HG03045 (cell line): ENCODE measurements around the gene NFIA.

ENCODE experiments used
- ATAC-seq: cut with Tn5 transposase; IDR thresholded peaks from one replicate; pipeline ENCODE4 v1.9.1; 2021; ENCODE audit warnings: mild to moderate bottlenecking, moderate library complexity; ENCODE audit not compliant: unreplicated experiment

NFIA gene

DNA sequence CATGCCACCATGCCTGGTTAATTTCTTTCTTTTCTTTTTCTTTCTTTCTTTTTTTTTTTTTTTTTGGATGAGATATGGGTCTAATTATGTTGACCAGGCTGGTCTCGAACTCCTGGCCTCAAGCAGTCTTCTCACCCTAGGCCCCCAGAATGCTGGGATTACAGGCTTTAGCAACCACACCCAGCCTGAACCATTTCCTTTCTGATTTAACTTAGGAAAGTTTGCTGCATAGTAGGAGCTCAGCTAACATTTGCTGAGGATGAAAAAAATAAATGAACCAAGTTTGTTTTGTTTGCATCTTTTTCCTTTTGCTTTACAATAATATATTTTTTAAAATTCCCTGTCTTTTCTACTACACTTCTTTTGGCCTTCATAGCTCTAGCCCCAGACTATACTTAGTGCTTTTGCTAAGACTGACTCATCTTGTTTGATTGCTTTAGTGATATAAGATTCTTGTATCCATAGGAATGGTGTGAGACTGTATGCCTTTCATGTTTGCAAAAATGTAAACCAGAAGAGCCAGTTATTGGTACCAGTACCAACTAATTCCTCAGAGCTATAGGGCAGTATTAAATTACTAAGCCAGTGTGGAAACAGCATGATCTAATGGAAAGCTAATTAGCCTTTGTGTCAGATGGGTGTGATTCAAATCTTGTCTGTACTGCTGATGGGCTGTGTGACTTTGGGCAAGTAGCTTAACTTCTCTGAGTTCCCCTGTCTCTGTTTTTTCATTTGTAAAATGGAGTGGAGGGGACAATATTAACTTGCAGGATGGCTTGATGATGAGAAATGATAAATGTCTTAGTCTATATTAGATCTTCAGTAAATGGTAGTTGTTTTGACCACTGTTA, 66.9 kb downstream of the NFIA start:
- no peak for ATAC-seq

DNA sequence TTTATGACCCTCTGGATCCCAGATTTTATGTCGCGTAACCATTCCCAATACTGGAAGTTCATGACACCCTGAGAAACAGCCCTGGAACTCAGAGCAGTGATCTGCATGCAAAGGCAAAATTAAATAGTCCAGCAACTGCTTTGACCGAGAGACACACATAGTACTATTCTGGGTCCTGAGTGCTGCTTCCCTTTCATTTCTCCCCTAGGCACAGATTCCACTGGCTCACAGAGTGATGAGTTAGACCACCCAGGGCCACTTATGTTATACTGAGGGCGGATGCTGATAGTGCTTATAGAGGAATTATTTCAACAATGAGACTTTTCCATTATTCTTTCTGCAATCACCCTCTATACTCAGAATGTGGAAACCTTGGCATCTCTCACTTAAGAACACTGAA, 69.2 kb downstream of the NFIA start:
- ATAC-seq = no peak

DNA sequence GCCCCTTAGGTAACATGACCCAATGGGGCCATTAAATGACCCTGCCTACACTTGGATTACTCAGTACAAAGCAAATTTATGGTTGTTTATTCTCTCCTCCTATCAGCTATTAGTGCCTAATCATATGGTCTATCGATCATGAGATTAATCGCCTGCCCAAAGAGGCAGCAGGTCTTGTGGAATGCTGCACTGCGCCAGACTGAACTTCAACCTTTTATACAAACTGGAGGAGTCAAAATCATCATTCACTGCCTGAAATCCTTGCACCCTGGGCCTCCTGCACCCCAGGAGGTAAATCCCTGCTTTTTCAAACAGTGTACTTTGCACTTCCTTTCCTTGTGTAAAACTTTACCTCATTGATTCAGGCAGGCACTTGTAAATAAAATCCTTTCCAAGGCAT, 69.7 kb downstream of the NFIA start:
- ATAC-seq = no peak

DNA sequence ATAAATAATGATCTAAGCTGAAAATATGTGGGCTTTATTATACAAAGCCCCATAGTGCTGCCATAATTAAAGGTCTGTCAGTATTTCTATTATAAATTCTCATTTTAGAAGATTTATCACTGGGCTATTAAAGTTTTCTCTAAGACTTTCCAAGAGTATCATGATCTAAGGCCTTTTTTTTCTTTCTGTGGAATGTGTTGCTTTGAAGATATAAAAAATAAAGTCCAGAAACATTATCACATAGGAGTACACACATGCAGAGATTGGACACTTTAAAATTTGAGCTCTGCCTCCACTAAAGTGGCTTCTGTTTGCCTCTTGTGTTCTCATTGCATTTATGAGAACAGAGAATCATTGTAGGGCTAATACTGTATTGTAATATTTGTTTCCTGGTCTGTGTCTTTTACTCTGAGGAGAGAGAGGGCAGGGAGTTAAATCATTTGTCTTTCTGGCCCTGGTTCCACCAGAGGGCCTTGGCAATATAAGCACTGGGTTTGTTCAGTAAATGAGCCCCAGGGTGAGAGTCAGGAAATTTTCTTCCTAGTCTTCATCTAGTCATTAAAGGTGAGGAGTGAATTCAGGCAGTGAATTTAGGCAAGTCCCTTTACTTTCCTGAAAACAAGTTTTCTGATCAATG, 70.2 kb downstream of the NFIA start:
- ATAC-seq = no peak

DNA sequence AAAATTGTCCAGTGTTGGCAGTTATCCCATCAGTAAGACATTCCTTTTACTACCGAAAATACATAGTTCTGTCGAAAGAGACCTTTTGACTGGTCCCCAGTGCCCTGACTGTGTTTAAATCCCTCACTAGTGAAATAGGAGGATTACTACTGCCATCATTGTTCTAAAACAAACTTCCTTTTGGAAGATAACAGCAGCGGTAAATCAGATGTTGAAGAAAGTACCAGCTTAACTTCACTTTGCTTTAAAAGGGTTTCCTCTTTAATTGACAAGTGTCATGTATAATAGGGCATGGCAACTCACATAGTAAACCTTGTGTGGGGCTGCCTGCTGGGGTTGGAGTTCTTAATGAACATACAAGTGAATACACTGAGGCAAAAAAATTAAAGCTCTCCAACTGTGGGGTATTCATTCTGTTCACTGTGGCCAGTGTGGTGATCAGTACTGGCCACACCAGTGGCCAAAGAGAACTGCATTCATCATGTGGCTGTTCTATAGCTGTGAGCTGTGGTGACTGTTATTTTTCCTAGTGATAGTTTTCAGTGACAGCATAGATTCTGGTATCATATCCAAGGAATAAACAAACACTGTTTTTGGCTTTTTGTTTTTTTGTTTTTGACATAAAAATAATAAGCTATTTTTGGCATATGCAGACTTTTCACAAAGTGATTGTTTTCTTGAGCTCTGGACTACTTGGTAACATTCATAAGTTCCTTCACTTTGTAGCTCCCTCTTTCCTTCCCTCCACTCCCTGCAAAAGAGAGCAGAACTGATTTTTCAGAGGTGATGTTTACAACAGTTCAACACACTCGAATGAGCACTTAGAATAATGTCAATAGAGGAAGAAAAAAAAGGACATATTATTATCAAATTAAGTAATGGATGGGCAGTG, 74.5 kb downstream of the NFIA start:
- ATAC-seq = no peak

DNA sequence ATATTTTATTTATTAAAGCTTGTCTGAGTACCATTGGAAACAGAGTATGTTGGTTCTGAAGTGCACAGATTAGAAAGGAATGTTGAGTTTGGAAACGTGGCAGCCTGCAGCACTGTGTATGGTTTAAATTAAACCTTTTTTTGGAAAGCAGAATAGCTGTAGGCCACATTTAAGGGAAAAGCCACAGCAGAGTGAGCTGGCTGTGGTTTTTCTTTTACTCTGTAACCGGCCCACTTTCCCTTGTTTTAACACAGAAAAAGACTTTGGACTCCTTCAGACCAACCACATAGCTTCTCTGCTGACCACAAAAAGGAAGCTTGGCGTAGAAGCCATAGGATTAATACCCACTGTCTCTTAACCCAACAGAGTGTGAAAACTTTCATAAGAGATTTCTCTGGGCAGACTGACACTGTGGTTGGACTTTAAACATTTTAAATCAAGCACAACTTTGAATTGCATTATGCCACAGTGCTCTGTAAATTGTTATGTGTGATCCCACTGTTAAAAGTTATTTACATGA, 75.2 kb downstream of the NFIA start:
- no peak for ATAC-seq

DNA sequence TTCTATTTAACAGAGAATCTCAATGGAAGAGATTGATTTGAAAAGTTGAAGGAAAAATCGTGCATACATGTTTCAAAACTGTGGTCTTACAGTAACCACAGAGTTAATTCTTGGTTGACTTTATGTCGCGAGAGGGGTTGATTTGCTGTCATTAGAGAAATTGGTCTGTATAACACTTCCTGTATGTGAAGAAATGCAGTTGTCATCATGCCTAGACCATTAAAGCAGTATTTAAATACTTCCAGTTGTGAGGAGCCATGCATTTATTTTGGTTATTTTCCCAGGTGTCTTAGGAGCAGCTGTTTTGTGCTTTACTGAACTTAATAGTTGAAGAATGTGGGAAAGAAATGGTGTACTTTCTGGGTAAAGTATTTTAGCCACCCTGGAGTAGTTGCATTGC, 76.2 kb downstream of the NFIA start:
- no peak for ATAC-seq

DNA sequence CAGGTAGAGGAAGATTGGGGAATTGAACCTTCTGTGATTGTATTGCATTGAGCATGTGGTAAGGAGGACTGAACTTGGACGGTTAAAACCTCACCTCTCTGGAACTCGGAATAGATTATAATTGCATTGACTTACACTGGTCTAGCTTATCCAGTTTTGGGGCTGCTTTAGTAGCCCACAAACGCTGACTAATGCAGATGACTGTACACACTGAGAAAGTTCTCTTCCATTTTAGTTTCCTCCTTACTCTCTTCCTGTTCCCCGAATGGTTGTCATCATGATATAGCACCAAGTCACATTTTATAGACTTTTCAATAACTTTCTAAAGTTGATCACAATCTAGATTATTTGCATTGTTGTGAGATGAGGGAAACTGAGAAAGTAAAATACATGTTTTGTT, 78.2 kb downstream of the NFIA start:
- no peak for ATAC-seq

DNA sequence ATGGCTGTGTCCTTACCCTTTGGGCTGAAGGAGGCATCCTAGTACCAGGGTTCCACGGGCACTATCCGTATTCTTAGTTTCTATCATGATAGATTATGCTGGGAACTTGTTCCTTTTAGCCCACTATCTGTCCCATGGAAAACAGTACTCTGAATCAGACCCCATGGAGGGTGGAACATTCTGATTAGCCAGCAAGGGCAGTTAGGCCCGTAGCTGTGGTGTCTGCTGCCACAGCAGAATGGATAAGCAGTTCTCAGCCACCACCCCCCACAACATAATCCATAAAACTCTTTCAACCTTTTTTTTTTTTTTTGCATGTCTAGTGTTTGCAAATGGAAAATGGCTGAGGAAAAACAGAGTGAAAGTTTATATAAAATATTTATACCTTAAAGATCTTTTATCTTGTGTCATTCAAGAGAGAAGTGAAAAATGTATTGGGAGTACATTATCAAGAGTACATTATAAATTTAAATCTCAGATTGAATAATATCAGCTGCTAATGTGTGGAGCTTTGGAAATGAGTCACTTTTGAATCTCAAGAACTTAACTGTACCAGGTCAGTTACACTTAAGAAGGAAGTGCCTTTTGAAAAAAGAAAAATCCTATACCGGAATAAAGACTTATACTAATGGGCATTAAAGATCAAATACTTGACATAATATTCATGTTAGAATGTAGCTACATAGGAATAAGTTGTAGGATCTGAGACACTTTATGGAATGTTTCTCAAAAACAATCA, 80.3 kb downstream of the NFIA start:
- no peak for ATAC-seq

DNA sequence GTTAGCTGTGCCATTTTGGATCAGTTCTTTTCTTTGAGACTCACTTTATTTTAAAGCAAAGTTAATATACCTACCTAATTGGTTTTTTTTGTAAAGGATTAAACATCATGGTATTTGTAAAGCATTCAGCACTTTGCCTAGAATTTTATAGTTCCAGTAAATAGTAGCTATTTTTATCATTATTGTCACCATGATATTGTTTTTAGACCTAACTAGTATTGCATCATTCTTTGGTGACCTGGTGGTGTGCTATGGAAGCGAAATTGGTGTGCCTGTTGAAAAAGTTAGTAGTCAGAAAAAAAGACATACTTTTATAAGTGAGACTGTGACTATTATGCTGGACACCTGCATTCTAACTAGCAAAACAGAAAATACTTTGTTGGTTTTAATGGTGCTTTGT, 81.0 kb downstream of the NFIA start:
- ATAC-seq = no peak

DNA sequence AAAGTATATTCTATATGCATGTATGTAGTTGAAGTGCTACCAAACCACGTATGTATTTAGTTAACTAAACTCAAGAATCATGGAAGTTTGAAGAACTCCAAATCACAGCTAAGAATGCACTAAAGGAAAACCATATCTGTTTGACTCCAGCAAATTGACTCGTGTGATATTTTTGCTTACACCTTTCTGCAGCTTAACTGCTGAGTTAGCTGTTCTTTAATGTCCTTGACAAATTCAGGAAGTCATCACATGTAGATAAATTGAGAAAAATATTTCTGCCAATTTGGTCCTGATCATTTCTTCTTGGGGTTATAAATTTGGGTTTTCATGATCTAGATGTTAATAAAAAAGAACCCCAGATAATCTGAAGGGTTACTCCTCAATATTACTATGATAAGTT, 83.0 kb downstream of the NFIA start:
- no peak for ATAC-seq

DNA sequence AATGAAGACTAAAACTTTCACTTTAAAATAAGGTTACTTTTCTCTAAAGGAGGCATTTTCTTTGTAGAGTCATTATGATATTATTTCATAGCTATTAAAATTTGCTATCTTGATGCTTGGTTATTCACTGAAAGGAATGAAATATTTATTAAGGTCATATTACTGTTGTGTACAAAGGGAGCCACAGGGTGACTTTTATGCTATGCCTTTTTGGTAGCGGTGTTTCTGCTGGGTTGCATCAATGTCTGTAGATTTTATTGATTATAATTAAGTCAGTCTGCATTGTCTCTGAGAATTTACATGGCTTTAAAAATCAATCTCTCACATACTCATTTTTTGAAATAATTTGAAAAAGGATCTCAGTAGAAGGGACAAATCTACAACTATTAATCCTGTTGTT, 84.9 kb downstream of the NFIA start:
- ATAC-seq = no peak

DNA sequence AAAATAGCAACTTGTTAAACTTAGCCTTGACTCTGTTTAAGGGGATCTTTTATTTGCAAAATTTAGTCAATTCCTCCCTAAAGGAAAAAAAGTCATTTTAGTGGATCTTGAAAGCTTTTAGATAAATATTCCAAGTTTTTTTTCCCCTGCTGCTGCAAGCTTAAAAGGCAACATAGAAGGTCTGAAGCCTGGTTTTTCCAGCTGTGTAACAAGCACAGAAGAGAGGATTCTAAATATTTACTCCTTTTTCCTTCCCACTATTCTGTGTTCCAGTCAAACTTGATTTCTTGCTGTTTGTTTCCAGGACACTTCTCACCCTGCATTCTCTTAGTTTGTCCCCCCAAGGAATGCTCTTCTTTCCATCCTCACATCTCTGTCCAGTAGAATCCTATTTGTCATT, 86.7 kb downstream of the NFIA start:
- no peak for ATAC-seq

DNA sequence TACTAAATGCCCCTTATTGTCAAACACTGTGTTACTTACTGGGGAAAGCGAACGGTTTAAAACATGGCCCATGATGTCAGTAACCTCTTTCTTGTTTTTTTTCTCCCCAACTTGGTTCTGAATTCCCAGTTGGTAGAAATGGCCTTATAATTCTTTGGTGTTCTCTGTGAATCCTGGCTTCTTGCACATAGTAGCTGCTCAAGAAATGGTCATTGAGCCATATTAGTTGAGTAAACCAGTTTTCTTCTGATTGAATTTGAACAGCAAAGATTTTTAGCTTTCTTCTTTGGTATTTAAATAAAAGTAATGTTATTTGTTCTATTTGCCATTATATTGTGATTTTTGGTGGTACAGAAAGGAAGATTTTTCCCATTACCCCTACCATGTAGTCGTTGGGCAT, 87.3 kb downstream of the NFIA start:
- ATAC-seq = no peak

DNA sequence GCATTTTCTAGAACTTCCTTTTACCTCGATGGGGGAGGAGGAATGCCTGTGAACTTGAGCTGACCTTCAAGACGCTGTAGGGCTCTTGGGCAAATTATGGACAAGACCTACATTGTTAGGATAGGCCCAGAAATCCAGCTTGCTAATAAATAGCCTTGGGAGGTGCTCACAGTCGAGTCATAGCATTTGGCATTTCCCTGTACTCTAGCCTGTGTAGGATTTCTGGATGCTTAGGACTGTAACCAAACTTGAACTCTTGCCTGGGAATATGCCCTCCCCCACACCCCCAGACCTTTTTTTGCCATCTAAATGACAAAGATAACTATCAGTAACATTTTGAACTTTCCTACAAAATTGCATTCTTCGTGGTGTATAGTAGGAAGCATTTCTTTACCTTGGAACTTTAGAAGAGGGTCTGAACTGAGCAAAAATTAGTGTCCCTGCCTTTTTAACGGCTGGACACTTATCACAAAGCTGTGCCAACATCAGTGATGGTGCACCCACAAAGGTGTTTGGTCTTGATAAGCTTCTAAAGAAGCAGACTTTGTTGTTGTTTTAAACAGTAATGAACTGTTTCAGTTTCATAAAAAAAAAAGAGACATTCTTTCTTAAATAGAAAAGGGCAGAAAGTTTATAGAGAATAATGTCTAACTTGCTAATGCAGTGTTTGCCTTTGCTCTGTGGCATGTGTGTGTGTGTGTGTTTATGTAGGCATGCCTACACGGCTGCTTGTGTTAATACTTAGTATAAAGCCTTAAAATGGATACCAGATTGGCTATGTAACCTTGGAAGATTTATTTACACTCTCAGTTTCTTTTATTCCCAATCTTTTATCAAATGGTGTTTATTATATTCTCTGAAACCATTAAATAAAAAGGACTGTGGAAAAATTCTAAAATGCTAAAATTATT, 88.2 kb downstream of the NFIA start:
- ATAC-seq = no peak

DNA sequence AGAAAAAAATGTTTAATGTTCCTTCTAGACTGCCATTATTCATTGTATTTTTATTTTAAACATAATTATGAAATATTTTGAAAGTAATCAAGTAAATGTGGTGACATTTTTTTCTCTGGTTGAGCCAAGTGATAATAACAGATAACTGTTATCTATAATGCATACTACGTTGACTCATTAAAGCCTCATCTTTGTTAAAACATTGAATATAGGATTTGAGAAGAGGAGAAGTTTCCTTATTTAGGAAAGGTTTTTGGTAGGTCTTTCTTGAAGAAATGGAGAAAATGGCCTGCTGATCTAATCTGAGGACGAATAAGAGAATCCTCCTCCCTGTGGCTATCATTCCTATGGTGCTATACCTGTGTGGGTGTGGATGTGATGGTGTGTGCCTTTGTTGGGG, 89.0 kb downstream of the NFIA start:
- no peak for ATAC-seq

DNA sequence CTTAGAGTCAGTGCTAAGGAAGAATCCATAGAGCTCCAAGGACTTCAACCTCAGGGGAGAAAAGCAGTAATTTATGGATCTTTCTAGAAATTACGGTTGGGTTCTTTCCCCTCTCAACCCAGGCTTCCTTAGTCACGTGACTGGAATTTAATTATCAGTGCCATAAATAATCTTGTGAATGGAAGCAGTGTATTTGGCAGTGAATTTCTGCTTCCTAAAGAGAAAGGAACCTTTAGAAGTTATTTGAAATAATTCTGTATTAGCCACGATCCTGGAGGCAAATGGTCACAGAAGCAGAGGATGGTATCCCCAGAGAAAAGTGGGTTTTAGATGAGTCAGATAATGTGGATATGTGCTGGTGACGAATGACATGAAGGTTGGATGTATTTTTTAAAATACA, 89.6 kb downstream of the NFIA start:
- ATAC-seq = no peak

DNA sequence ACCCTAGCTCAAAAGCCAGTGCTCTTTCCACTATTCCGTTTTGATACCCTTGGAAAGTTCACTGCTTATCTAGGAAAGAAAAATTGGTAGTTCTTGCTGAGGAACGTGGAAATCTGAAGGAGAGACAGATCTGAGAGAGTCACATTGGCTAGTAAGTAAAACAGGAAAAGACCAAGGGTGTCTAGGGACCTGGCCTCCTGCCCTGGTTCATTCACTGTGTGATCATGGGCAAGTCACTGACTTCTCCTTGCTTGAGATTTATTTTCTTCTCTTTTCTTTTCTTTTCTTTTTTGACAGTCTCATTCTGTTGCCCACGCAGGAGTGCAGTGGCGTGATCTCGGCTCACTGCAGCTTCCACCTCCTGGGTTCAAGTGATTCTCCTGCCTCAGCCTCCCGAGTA, 90.8 kb downstream of the NFIA start:
- no peak for ATAC-seq

DNA sequence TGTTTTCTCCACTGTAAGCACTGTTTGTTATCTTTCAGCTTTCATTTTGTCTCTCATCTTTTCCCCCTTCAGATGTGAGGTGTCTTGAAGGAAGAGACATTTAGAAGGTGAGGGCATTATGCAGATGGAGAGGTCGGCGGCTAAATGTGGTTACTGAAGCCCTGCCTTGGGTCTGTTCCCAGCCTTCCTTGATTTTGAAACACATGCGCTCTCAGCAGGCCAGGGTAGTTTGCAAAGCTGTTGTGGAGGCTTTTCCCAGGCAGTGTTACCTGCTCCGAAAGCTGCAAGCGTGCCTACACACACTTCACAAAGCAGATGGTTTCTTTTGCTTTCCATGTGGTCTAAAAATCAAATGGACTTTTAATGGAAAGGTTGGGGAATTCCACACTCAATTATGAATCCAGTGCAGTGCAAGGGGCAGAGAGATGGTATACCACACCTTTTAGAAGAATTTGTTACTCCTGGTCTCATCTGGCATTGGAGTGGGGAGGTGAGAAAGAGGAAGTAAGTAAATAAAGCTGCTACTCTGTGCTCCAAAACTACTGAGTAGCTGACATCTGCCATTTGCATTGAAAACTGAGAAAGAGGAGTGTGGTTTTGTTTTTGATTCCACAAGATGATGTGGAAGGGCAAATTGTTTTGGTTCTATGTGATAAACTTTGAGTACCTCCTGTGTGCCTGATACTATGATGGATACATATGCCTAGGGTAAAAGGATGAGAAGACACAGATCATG, 91.9 kb downstream of the NFIA start:
- no peak for ATAC-seq
